GM19035 (cell line): ENCODE measurements around the gene HES6.

Experiments used
- ATAC-seq: cut with Tn5 transposase; IDR thresholded peaks from one replicate; pipeline ENCODE4 v1.9.1; 2021; ENCODE audit not compliant: unreplicated experiment

Gene HES6

GRCh38 chr2:238237431-238238135, 2.3 kb downstream of the HES6 start:
- no peak for ATAC-seq

- no peak for ATAC-seq
These were observed 3.3 kb downstream of the HES6 start for GRCh38 chr2:238236571-238236970.

GRCh38 chr2:238235856-238236255, 4.0 kb downstream of the HES6 start:
- no peak for ATAC-seq

- ATAC-seq: no peak
These were observed 4.5 kb downstream of the HES6 start for GRCh38 chr2:238235331-238235732.

- no peak for ATAC-seq
These were observed 6.2 kb downstream of the HES6 start for GRCh38 chr2:238233625-238234024.

GRCh38 chr2:238231809-238232208, 8.0 kb downstream of the HES6 start:
- no peak for ATAC-seq

GRCh38 chr2:238231251-238231793, 8.5 kb downstream of the HES6 start:
- no peak for ATAC-seq

- no peak for ATAC-seq
These were observed 9.1 kb downstream of the HES6 start for GRCh38 chr2:238230699-238231098.

GRCh38 chr2:238228700-238229099, 11.1 kb downstream of the HES6 start:
- no peak for ATAC-seq

GRCh38 chr2:238227587-238228032, 12.2 kb downstream of the HES6 start:
- ATAC-seq: no peak

- ATAC-seq: no peak
These were observed 12.9 kb downstream of the HES6 start for GRCh38 chr2:238226698-238227586.

- no peak for ATAC-seq
These were observed 13.7 kb downstream of the HES6 start for GRCh38 chr2:238225911-238226697.

GRCh38 chr2:238225121-238225520, 14.7 kb downstream of the HES6 start:
- ATAC-seq: no peak

GRCh38 chr2:238224356-238225035, 15.3 kb downstream of the HES6 start:
- no peak for ATAC-seq

GRCh38 chr2:238220892-238221521, 18.8 kb downstream of the HES6 start:
- ATAC-seq: no peak

- ATAC-seq: no peak
These were observed 19.5 kb downstream of the HES6 start for GRCh38 chr2:238220274-238220891.

- ATAC-seq: no peak
These were observed 23.1 kb downstream of the HES6 start for GRCh38 chr2:238216651-238217184.

GRCh38 chr2:238207006-238207405, 32.8 kb downstream of the HES6 start:
- no peak for ATAC-seq

- peak; percentile 25 for ATAC-seq
These were observed 35.7 kb downstream of the HES6 start for GRCh38 chr2:238203973-238204683.
